HEK293 (cell line): Measurements from ENCODE around the gene TAF1A.
A peak's percentile ranks its signal among the peaks of the same experiment; 100 is the strongest.

Experiments
- CTCF ChIA-PET: fragments of 350-600 bp; formaldehyde crosslinking; extraction: SDS; loops from one replicate; lab custom pipeline; 2021; ENCODE audit warnings: antibody characterized with exemption; lab: Yijun Ruan, JAX
- POLR2A ChIA-PET: fragments of 300-600 bp; formaldehyde crosslinking; extraction: SDS; loops from one replicate; lab custom pipeline; 2020; ENCODE audit warnings: antibody characterized with exemption, inconsistent platforms; lab: Yijun Ruan, JAX
- H3K27ac ChIP-seq: fragments of 200-500 bp; sonication (Bioruptor generic); 2 replicates; pipeline ENCODE4 v1.5.1; 2014; ENCODE audit warnings: low read depth, low read length, control low read depth, inconsistent platforms; ENCODE audit errors: extremely low read depth
- H3K36me3 ChIP-seq, 2 experiments: fragments of 200-500 bp in 1 of 2; sonication (Bioruptor generic) in 1 of 2; 1 replicate in 1 of 2; 2 replicates in 1 of 2; pipeline ENCODE4 v1.5.1; 2014 to 2017; ENCODE audit warnings: inconsistent platforms in 2 of 2, low read length in 2 of 2; ENCODE audit not compliant: control insufficient read depth in 2 of 2, insufficient read depth in 1 of 2
- H3K4me1 ChIP-seq: fragments of 200-500 bp; sonication (Bioruptor generic); 2 replicates; pipeline ENCODE4 v1.5.1; 2014; ENCODE audit warnings: mild to moderate bottlenecking, low read length, inconsistent platforms; ENCODE audit not compliant: control insufficient read depth, insufficient read depth
- H3K4me3 ChIP-seq: 2 replicates; pipeline ENCODE4 v1.5.1; 2011; ENCODE audit warnings: low read depth, mild to moderate bottlenecking, control low read depth, low read length, moderate library complexity
- H3K9me3 ChIP-seq: fragments of 200-500 bp; sonication (Bioruptor generic); 2 replicates; pipeline ENCODE4 v1.5.1; 2014; ENCODE audit warnings: low read depth, low read length, inconsistent platforms; ENCODE audit not compliant: control insufficient read depth, insufficient read depth
- FEZF1 ChIP-seq: fragments of 450-650 bp; formaldehyde crosslinking; IDR thresholded peaks from 2 replicates; pipeline ENCODE4 v1.5.1; 2016; ENCODE audit warnings: missing biosample characterization, missing genetic modification characterization
- PRDM1 ChIP-seq: fragments of 450-650 bp; formaldehyde crosslinking; IDR thresholded peaks from 2 replicates; pipeline ENCODE4; 2016; ENCODE audit warnings: missing biosample characterization, missing genetic modification characterization
- PRDM6 ChIP-seq: fragments of 450-650 bp; formaldehyde crosslinking; IDR thresholded peaks from 2 replicates; pipeline ENCODE4 v1.5.1; 2017; ENCODE audit warnings: missing biosample characterization, missing genetic modification characterization
- ZNF112 ChIP-seq: fragments of 450-650 bp; formaldehyde crosslinking; IDR thresholded peaks from 2 replicates; pipeline ENCODE4 v1.5.0; 2017; ENCODE audit warnings: missing biosample characterization, missing genetic modification characterization
- ZNF114 ChIP-seq: fragments of 450-650 bp; formaldehyde crosslinking; IDR thresholded peaks from 2 replicates; pipeline ENCODE4 v1.5.0; 2017; ENCODE audit warnings: missing biosample characterization, missing genetic modification characterization
- ZNF18 ChIP-seq: fragments of 450-650 bp; formaldehyde crosslinking; IDR thresholded peaks from 2 replicates; pipeline ENCODE4 v1.5.1; 2016; ENCODE audit warnings: missing biosample characterization, missing genetic modification characterization
- ZNF202 ChIP-seq: fragments of 450-650 bp; formaldehyde crosslinking; IDR thresholded peaks from 2 replicates; pipeline ENCODE4 v1.5.1; 2016; ENCODE audit warnings: missing biosample characterization, missing genetic modification characterization, borderline replicate concordance
- ZNF362 ChIP-seq: fragments of 450-650 bp; formaldehyde crosslinking; IDR thresholded peaks from 2 replicates; pipeline ENCODE4 v1.5.1; 2016; ENCODE audit warnings: missing biosample characterization, missing genetic modification characterization
- ZNF398 ChIP-seq: fragments of 450-650 bp; formaldehyde crosslinking; IDR thresholded peaks from 2 replicates; pipeline ENCODE4 v1.5.1; 2017; ENCODE audit warnings: missing biosample characterization, missing genetic modification characterization
- ZNF548 ChIP-seq: fragments of 450-650 bp; formaldehyde crosslinking; IDR thresholded peaks from 2 replicates; pipeline ENCODE4 v1.5.1; 2016; ENCODE audit warnings: missing biosample characterization, missing genetic modification characterization
- ZNF549 ChIP-seq: fragments of 450-650 bp; IDR thresholded peaks from 2 replicates; pipeline ENCODE4 v1.5.1; 2018; ENCODE audit warnings: missing biosample characterization, missing genetic modification characterization, mild to moderate bottlenecking, inconsistent platforms, moderate library complexity
- ZNF585B ChIP-seq: fragments of 450-650 bp; formaldehyde crosslinking; IDR thresholded peaks from 2 replicates; pipeline ENCODE4 v1.5.1; 2016; ENCODE audit warnings: missing biosample characterization, missing genetic modification characterization
- TF ChIP-seq, protein P1 (sequence below): fragments of 450-650 bp; formaldehyde crosslinking; IDR thresholded peaks from 2 replicates; pipeline ENCODE4 v1.5.1; 2017; ENCODE audit warnings: missing biosample characterization, missing genetic modification characterization

TAF1A gene

DNA sequence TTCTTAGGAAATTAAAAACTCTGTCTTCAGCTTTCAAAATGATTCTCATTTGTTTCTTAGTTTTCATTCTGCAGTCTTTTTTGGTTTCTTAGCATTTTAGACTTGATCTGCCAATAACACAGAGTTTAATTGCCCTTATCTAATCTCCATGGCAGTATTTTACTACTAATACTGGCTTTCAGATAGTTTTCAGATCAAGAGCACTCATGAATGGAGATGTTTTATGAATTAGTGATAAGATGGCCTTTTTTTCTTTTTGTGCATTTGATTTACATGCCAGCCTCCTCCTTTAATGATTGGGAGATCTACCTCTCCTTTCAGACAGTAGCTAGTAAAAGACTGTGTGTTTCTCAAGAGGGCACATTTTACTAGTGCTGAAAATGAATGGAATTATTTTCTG lies 33.7 kb upstream of the TAF1A start:
- no peaks in the 10 kb centered on the region for H3K4me1 ChIP-seq
- H3K27ac ChIP-seq, result no peak overlapping the region
- ChIA-PET POLR2A (no interaction called here), CTCF (interaction anchor here (2.6 kb wide), 1 partner anchor 11 kb away, joined by 14 read pairs; no protein-coding TSS in a partner anchor)
- H3K4me3 ChIP-seq, result no peak overlapping the region
- H3K36me3 ChIP-seq, result peaks cover 17 to 54% of the 10 kb centered on the region in 2 experiments
- TF ChIP-seq PRDM6 (tag by site-specific recombination), result peak; percentile 75
- peak; percentile 71 for TF ChIP-seq FEZF1 (tag by site-specific recombination)
- no peak for TF ChIP-seq ZNF398
- TF ChIP-seq ZNF18 (tag by site-specific recombination), result no peak
- no peaks in the 10 kb centered on the region for H3K9me3 ChIP-seq

DNA sequence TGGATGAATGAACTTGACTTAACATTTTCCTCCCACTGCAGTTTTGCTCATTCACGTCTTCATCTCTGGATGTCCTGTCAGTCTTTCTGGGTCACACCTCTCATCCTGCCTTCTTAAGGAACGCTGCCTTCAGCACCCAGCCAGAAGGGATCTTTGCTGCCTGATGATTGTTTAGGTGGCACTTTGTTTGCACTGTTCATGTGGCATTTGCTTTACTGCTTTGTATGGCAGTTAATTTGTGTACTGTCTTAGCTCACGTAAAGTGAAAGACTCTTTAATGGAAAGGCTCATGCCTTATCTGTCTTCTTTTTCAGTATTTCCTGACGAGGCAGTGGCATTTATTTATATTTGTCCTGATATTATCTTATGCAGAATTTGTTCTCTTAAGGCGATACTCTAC lies 33.0 kb upstream of the TAF1A start:
- no peak for TF ChIP-seq ZNF114
- Histone ChIP-seq H3K4me1 (no peaks in the 10 kb centered on the region), H3K36me3 (peaks cover 17 to 48% of the 10 kb centered on the region in 2 experiments), H3K4me3 (no peak overlapping the region), H3K27ac (no peak overlapping the region), H3K9me3 (no peaks in the 10 kb centered on the region)
- ChIA-PET POLR2A (no interaction called here), CTCF (interaction anchor here (2.6 kb wide), 1 partner anchor 12 kb away, joined by 14 read pairs; no protein-coding TSS in a partner anchor)

DNA sequence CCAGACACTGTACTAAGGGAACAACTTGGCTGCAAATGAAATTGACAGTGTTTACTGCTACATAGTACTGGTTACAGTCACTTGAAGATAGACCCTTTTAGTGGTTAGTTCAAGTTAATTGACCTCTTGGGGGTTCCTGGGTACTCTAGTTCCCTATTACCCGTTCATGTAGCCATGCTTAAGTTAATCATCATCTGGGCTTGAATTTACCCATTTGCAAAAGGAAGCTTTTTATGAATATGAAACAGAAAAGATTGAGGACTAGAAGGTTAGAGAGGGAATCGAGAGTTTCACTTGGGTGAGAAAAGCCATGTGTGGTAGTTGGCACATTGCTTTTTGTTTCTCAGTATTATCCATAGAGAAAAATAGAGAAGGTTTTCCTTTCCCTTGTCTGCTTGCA lies 30.8 kb upstream of the TAF1A start:
- ChIA-PET POLR2A (interaction anchor here (1.0 kb wide), 1 partner anchor 24 kb away, joined by 3 read pairs; no protein-coding TSS in a partner anchor), CTCF (interaction anchor here (0.5 to 3.1 kb wide), 4 partner anchors 8 to 155 kb away, joined by 3 to 22 read pairs (median 6); no protein-coding TSS in a partner anchor)
- H3K27ac ChIP-seq, result no peak overlapping the region
- peaks cover 10 to 26% of the 10 kb centered on the region in 2 experiments; a peak in 2 of 3 replicates for H3K36me3 ChIP-seq
- no peak overlapping the region for H3K4me3 ChIP-seq
- TF ChIP-seq ZNF585B, result no peak
- no peak for TF ChIP-seq ZNF362 (tag by site-specific recombination)
- TF ChIP-seq PRDM1, result 0 out of 2 replicates have a peak, but pooled peaks have one; percentile 46
- TF ChIP-seq ZNF549 (tag by site-specific recombination), result no peak
- no peak for TF ChIP-seq ZNF112 (tag by site-specific recombination)
- TF ChIP-seq, protein P1, sequence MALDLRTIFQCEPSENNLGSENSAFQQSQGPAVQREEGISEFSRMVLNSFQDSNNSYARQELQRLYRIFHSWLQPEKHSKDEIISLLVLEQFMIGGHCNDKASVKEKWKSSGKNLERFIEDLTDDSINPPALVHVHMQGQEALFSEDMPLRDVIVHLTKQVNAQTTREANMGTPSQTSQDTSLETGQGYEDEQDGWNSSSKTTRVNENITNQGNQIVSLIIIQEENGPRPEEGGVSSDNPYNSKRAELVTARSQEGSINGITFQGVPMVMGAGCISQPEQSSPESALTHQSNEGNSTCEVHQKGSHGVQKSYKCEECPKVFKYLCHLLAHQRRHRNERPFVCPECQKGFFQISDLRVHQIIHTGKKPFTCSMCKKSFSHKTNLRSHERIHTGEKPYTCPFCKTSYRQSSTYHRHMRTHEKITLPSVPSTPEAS (tag by site-specific recombination), result no peak
- no peak for TF ChIP-seq ZNF548
- TF ChIP-seq ZNF202 (tag by site-specific recombination), result no peak
- no peaks in the 10 kb centered on the region for H3K9me3 ChIP-seq
- H3K4me1 ChIP-seq, result no peaks in the 10 kb centered on the region
